Stimulated activated naive CD4-positive, alpha-beta T cell treated with Interleukin-2 at 50 U/mL for 16 hours (primary cell): ENCODE results near the gene CDH13.

Experiments used
- DNase-seq: peaks from one replicate; lab custom pipeline; 2025; lab: John Stamatoyannopoulos, UW

The CDH13 gene

GRCh38 chr16:83723244-83723643 is 1096.5 kb downstream of the CDH13 start:
- DNase-seq = no peak

DNA sequence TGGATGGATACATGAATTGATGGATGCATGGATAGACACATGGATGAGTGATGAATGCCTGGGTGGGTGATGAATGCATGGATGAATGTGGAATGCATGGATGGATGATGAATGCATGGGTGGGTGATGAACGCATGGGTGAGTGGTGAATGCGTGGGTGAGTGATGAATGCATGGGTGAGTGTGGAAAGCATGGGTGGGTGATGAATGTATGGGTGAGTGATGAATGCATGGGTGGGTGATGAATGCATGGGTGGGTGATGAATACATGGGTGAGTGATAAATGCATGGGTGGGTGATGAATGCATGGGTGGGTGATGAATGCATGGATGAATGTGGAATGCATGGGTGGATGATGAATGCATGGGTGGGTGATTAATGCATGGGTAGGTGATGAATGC is 1097.1 kb downstream of the CDH13 start:
- no peak for DNase-seq

GRCh38 chr16:83724585-83724984 is 1097.8 kb downstream of the CDH13 start:
- DNase-seq = no peak

DNA sequence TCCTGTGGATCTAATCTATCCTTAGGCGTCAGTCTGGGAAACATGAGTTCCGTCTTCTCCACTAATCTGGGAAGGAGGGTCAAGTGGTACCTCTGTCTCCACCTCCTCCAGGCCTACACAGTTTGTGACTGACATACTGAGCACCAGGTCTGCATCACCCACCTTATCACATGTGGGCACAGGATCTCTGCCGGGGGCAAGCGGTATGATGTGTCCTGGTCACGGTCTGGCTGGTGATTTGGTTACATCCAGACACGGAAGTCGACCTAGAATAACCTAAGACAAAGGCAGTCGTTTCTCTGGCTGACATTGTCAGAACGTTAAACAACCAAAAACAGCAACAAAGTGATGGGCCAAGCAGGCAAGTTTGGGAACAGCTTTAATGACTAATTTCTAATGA is 1098.5 kb downstream of the CDH13 start:
- DNase-seq = no peak

GRCh38 chr16:83727018-83727417 is 1100.2 kb downstream of the CDH13 start:
- DNase-seq = no peak

DNA sequence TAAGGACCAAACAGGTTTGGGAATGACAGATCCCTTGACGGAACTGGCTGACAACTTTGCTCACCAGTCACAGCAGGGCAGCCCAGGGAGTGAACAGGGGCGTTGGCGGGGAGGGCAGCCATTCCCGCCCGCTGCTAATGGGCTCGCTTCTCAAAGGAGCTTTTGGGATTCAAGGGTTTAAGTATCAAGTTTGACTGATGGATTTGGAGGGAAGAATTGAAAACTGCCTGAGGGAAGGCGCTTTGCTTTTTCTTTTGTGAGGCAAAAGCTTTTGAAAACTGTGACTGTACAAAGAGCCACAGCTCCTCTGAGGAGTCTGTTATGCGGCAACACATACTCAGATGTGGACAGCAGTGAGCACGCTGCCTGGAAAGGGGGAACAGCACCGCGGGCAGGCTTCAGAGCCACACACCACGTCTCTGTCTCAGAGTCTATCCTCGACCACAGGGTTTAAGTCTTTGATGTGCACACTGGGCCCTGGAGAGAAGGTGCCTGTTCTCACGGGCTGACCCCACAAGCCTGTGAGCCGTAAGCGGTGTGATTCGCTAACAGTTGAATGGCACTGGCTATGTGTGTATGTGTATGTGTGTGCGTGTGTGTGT is 1101.1 kb downstream of the CDH13 start:
- DNase-seq = no peak

DNA sequence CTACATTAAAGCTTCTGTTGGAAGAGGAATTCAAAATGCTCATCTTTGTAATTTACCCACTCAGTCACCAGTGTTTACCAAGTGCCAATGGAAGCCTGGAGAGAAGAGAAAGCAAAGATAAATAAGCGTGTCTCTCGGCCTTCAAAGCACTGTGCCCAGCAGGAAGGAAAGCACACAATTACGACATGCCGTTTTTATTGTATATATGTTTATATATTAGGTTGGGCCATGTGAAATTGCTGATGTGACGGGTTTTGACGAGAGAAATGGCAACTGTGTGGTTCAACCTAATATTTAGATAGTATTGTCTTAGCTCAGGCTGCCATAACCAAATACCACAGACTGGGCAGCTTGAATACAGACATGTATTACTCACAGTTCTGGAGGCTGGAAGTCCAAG is 1101.7 kb downstream of the CDH13 start:
- DNase-seq = no peak

- DNase-seq = no peak
Observed at GRCh38 chr16:83730812-83731211, 1104.0 kb downstream of the CDH13 start.

- no peak for DNase-seq
Observed at GRCh38 chr16:83732536-83732935, 1105.8 kb downstream of the CDH13 start.

GRCh38 chr16:83733301-83733700 is 1106.5 kb downstream of the CDH13 start:
- no peak for DNase-seq

- no peak for DNase-seq
Observed at GRCh38 chr16:83734136-83734535, 1107.4 kb downstream of the CDH13 start.

- DNase-seq = no peak
Observed at GRCh38 chr16:83737729-83738354, 1111.1 kb downstream of the CDH13 start.

DNA sequence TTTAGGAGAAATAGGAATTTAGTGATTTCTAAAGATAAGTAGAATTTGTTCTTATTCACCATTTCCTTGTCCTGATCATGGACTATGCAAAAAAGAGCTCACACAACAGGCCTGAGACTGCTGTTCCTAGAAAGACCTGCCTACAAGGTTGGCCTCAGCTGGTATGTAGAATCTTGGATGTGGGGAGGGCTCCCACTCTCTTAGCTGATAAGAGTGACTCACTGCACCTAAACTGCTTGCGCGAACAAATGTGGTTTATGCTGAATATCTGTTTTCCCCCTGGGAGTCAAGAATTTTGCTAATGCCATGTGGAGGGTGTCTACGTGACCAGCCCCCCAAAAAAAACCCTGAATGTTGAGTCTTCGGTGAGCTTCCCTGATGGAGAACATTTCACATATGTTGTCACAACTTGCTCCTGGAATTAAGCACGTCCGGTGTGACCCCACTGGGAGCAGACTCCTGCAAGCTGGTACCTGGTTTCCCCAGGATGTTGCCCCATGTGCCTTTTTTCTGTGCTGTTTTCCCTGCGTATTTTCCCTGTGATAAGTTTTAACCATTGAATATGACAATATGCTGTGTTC is 1112.2 kb downstream of the CDH13 start:
- DNase-seq = no peak

GRCh38 chr16:83742124-83742899 is 1115.5 kb downstream of the CDH13 start:
- no peak for DNase-seq

DNA sequence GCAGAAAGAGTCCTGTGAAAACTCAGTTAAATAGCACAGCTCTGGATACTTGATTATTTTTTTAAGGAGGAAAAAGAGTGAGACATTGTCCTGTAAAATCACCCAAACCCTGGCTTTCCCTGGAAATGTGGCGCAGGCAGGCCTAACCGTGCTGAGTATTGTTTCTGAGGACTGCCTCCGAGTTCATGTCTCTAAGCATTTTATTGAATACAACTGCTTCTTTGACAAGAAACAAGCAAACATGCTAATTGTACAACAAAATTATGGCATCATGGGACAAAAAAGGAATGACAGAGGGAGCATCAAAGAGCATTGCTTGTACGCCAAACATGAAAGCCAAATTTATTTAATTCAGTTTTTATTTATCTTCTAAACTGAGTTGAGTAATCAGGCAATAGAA is 1116.5 kb downstream of the CDH13 start:
- no peak for DNase-seq

DNA sequence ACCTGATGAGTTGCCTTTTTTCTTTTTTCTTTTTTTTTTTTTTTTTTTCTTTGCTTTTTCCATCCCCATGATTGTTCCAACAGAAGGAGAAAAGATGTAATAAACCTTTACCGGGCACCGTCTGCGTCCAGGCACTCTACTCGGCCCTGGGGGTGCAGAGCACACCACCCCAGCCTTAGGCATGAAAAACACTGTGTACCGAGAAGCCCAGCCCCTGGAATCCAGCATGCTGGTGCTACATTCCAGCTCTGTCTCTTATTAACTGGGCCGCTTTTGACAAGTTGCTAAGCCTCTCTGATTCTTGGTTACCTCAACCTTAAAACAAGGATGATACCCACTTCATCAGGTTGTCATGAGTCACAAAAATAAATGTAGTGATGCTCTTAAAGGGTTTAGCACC is 1117.0 kb downstream of the CDH13 start:
- no peak for DNase-seq

GRCh38 chr16:83744441-83744981 is 1117.7 kb downstream of the CDH13 start:
- DNase-seq = no peak

GRCh38 chr16:83746611-83747010 is 1119.8 kb downstream of the CDH13 start:
- no peak for DNase-seq

GRCh38 chr16:83747936-83748335 is 1121.2 kb downstream of the CDH13 start:
- DNase-seq = no peak

DNA sequence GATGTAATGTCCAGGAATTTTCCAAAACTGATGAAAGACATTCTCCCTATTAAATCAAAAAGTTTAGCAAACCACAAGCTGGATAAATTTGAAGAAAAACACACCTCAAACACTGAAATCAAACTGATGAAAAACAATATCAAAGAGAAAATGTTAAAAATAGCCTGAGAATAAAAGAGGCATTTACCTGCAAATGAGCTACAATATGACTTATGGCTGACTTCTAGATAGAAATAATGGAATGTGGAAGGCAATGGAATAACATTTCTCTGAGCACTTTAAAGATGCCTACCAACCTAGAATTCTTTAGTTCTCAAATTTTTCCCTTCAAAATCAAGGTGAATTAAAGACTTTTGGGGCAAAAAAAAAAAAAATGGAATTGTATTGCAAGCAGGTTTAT is 1128.6 kb downstream of the CDH13 start:
- DNase-seq = no peak

DNA sequence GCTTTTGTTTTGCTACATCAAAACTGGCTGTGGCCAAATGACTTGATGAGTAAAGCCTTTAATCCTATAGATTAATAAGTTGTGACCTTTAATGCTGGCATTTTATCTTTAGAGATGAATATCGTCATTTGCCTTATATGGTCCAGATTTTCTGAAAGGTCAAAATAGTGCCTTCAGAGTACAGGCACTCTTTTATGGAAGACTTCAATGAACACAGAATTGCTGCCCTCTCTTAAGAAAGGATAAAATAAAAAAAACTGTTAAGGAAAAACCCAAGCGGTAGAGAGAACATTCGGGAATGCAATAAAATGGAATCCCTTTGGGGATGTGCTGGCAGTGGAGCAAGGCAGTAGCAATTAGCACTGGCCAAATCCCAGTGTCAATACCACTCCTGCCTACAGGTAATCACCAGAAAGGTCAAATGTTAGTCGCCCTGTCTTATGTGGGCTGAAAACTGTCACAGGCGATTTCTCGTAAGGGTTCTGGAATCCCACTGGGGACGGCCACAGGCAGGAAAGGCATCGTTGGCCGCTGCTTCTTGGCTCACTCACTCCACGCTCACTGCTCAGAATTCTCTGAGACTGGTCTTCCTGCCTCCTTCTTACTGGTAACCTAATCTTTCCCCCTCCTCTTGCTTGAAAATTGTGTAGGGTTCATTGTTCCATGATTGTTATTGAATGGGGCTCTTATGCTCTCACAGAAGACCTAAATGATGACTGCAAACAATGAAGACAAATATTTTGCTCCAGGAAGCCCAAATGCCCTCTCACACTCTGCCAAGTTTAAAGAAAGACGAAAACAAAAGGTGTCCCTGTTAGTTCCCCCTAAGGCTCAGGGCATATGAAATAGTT is 1135.6 kb downstream of the CDH13 start:
- no peak for DNase-seq

- no peak for DNase-seq
Observed at GRCh38 chr16:83762992-83763358, 1136.2 kb downstream of the CDH13 start.
